ENCODE results near the gene RREB1.

DNA sequence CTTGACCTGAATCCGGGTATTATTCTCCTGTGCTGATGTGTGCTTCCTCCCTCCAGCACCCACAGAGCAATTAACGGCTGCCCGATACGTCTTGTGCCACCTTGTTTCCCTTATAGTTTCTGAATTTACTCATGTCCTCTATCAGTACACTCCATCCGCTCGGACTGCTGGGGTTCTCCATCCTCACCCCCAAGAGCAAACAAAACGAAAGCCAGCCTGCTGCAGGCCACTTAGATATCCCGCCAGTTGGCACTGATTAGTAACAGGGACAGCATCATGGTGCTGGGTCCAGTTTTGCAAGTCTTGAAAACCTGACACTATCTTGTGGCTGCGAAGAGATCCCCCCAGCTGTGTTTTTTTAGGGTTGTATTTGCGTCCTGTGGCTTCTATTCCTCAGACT is 133.4 kb downstream of the RREB1 start:
- TF ChIP-seq, protein P1, sequence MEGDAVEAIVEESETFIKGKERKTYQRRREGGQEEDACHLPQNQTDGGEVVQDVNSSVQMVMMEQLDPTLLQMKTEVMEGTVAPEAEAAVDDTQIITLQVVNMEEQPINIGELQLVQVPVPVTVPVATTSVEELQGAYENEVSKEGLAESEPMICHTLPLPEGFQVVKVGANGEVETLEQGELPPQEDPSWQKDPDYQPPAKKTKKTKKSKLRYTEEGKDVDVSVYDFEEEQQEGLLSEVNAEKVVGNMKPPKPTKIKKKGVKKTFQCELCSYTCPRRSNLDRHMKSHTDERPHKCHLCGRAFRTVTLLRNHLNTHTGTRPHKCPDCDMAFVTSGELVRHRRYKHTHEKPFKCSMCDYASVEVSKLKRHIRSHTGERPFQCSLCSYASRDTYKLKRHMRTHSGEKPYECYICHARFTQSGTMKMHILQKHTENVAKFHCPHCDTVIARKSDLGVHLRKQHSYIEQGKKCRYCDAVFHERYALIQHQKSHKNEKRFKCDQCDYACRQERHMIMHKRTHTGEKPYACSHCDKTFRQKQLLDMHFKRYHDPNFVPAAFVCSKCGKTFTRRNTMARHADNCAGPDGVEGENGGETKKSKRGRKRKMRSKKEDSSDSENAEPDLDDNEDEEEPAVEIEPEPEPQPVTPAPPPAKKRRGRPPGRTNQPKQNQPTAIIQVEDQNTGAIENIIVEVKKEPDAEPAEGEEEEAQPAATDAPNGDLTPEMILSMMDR (IDR thresholded peaks at IDR 0.05; ENCODE audit: insufficient read depth, low read length, poor library complexity, severe bottlenecking) = no peak
- no peak for TF ChIP-seq EZH2phosphoT487 (conservative IDR thresholded peaks at IDR 0.05; ENCODE audit: low read length)
